Measurements from ENCODE around the gene PTTG1. TPM values are rescaled to one million over a fixed set of nuclear protein-coding genes. Genes with fewer than 3 reads are reported as not detected.

PTTG1 gene
- total and polyA plus RNA-seq, 2 of the 8 experiments (the other 6 are each of a cell fraction or from before 2014, with no cell fraction given), result 240 to 478 TPM

DNA sequence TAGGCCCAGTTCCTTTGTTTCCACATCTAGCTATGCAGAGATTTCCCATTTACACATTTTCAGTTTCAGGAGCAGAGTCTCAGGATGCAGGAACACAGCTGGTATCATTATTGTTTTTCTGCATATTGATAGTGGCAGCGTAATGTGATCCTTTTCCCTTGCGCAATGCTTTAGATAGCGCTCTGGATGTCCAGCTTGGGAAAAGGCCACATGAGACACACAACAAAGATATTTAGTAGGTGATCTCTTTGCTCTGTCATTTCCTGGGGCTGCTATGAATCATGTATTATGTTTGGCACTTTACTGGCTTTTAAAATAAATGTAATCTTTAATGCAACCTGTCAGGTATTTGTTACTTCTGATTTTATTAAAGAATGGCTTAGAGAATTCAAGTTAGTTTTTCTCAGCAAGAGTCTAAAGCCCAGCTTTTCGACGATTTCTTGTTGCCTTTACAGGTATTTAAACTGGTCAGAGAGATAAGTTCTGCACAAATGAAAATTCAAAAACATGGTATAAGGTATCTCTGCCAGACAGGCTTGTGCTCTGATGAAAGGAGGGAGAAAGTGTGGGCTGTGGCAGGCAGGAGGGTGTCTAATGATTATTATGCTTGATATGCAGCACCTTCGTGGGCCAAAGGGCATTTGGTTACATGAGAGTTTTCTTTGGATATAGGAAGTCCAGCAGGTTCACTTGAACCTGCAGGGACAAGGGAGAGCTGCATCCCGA, 42.2 kb downstream of the PTTG1 start:
- no peak overlapping the region for H3K4ac ChIP-seq (replicated peaks; ENCODE audit: insufficient read length, low read depth, low read length)
- H2AK5ac ChIP-seq (ENCODE audit: low read depth, low read length), result no peak overlapping the region
- H3K9me3 ChIP-seq (ENCODE audit: insufficient read depth in 2 of 2, low read depth in 1 of 2, low read length in 1 of 2), result no peaks in the 10 kb centered on the region; a peak in 1 of 4 replicates
- no peaks in the 10 kb centered on the region for H3K79me1 ChIP-seq (ENCODE audit: low read depth, low read length)
- no peak overlapping the region for H3K14ac ChIP-seq (ENCODE audit: insufficient read length)
- no peak for DNase-seq (ENCODE audit: low read depth in 1 of 2, low spot score in 2 of 2)
- peaks cover 0 to 6% (median 2%) of the 10 kb centered on the region in 4 experiments; a peak in 4 of 7 replicates for H3K4me1 ChIP-seq (replicated peaks in 1 of 4; ENCODE audit: control insufficient read depth in 3 of 4, insufficient read depth in 4 of 4, low read length in 3 of 4)
- no peak overlapping the region for H3K23ac ChIP-seq (ENCODE audit: insufficient read length)
- no peak overlapping the region for H2AFZ ChIP-seq (ENCODE audit: low read length)
- H3K4me2 ChIP-seq (ENCODE audit: insufficient read depth in 1 of 2, low read depth in 2 of 2, low read length in 2 of 2), result no peak overlapping the region
- TF ChIP-seq TBP (IDR thresholded peaks at IDR 0.05; ENCODE audit: low read depth, low read length), result no peak
- no peak for TF ChIP-seq EGR1 (IDR thresholded peaks at IDR 0.05; ENCODE audit: borderline replicate concordance, low read depth, low read length)
- peak; percentile 53; the same call in 1 of the 2 replicates for TF ChIP-seq CEBPB (IDR thresholded peaks at IDR 0.05; ENCODE audit: low read depth, low read length)
- H3K23me2 ChIP-seq (ENCODE audit: low read depth, low read length), result no peaks in the 10 kb centered on the region
- no peak overlapping the region for H3K4me3 ChIP-seq (ENCODE audit: extremely low read depth in 1 of 4, insufficient read depth in 2 of 4, low read depth in 3 of 4, low read length in 4 of 4)
- no peak for FAIRE-seq
- no peak overlapping the region for H4K5ac ChIP-seq (ENCODE audit: insufficient read length, low read depth, low read length)
- H4K8ac ChIP-seq (ENCODE audit: extremely low read depth, insufficient read depth, low read length), result no peak overlapping the region
- H2BK120ac ChIP-seq (replicated peaks; ENCODE audit: low read depth, low read length), result no peak overlapping the region
- no peaks in the 10 kb centered on the region for H3K79me2 ChIP-seq (ENCODE audit: control insufficient read depth in 1 of 2, insufficient read depth in 2 of 2, low read length in 2 of 2)
- H4K20me1 ChIP-seq (replicated peaks in 1 of 2; ENCODE audit: control insufficient read depth in 1 of 2, insufficient read depth in 2 of 2, low read length in 2 of 2), result no peaks in the 10 kb centered on the region
- no peaks in the 10 kb centered on the region for H3K27me3 ChIP-seq (replicated peaks in 1 of 4; ENCODE audit: control insufficient read depth in 3 of 4, extremely low read depth in 1 of 4, insufficient read depth in 3 of 4, low read length in 3 of 4)
- H2BK15ac ChIP-seq (ENCODE audit: low read length), result no peak overlapping the region
- no peak overlapping the region for H2BK12ac ChIP-seq (ENCODE audit: low read depth, low read length)
- H2BK5ac ChIP-seq (ENCODE audit: low read depth, low read length), result no peak overlapping the region
- no peak overlapping the region for H2BK20ac ChIP-seq (ENCODE audit: low read length)
- H3K9ac ChIP-seq (replicated peaks in 1 of 4; ENCODE audit: extremely low read depth in 1 of 4, low read depth in 3 of 4, low read length in 3 of 4), result no peak overlapping the region
- H3K36me3 ChIP-seq (ENCODE audit: control insufficient read depth in 2 of 4, insufficient read depth in 4 of 4, low read length in 3 of 4), result no peaks in the 10 kb centered on the region
- H3K56ac ChIP-seq (replicated peaks; ENCODE audit: insufficient read length, low read depth, low read length), result no peak overlapping the region
- H4K91ac ChIP-seq (replicated peaks; ENCODE audit: insufficient read length, low read length), result no peak overlapping the region
- no peak overlapping the region for H3K27ac ChIP-seq (ENCODE audit: low read depth, low read length)
- ChIA-PET POLR2A (ENCODE audit: partially characterized antibody) (no interaction called here), CTCF (ENCODE audit: partially characterized antibody) (interaction anchor here (0.9 to 2.4 kb wide), 4 partner anchors 12 to 25 kb away, joined by 3 to 10 read pairs (median 4); no protein-coding TSS in a partner anchor)
- WGBS, 2 experiments (ENCODE audit: extremely low coverage in 1 of 2, insufficient coverage in 1 of 2, insufficient read length in 1 of 2, insufficient replicate concordance in 2 of 2, low coverage in 1 of 2, low lambda C conversion rate in 2 of 2, missing lambda C conversion rate in 1 of 2), result 70% methylated on average over 7 of the region's 7 CpGs; no CpG with 5 or more reads in 1 of the 2 experiments
- H3K18ac ChIP-seq (ENCODE audit: extremely low read depth, low read length), result no peak overlapping the region
